H1 (cell line): ENCODE data around the gene ANXA6. TPM values are rescaled to one million over a fixed set of nuclear protein-coding genes. Genes with fewer than 3 reads are reported as not detected.

Experiments used
- CTCF ChIA-PET: fragments of 300-600 bp; sonication (Branson Sonifier 250); formaldehyde crosslinking; loops from one replicate; lab custom pipeline; 2021; ENCODE audit not compliant: partially characterized antibody; lab: Charles Lee
- POLR2A ChIA-PET: fragments of 300-600 bp; sonication (Branson Sonifier 250); formaldehyde crosslinking; loops from one replicate; lab custom pipeline; 2021; ENCODE audit warnings: inconsistent platforms; ENCODE audit not compliant: partially characterized antibody; lab: Charles Lee
- DNase-seq, 2 experiments: peaks; one replicate each; pipeline versions ENCODE4 v3.0.0 to v3.0.0-alpha.2; 2010 to 2022; ENCODE audit warnings: low spot score in 2 of 2, low read depth in 1 of 2, mixed read lengths in 1 of 2
- FAIRE-seq: peaks from 2 replicates; lab custom pipeline; 2011; peaks lifted over from hg19 to GRCh38; lab: Jason Lieb, UNC
- H2AFZ ChIP-seq: 2 replicates; pipeline ENCODE4 v1.8.1; 2012; ENCODE audit warnings: low read length, inconsistent platforms
- H2AK5ac ChIP-seq: 2 replicates; pipeline ENCODE4 v1.6.1; 2013; ENCODE audit warnings: low read depth, low read length
- H2BK120ac ChIP-seq: replicated peaks from 2 replicates; pipeline ENCODE3; 2013; ENCODE audit warnings: low read depth, low read length, inconsistent platforms
- H2BK12ac ChIP-seq: 2 replicates; pipeline ENCODE4 v1.6.1; 2013; ENCODE audit warnings: low read depth, low read length
- H2BK15ac ChIP-seq: 2 replicates; pipeline ENCODE4 v1.6.1; 2013; ENCODE audit warnings: low read length
- H2BK20ac ChIP-seq: 2 replicates; pipeline ENCODE4 v1.6.1; 2013; ENCODE audit warnings: low read length
- H2BK5ac ChIP-seq: 2 replicates; pipeline ENCODE4 v1.6.1; 2013; ENCODE audit warnings: low read depth, low read length
- H3K14ac ChIP-seq: 2 replicates; pipeline ENCODE4 v1.6.1; 2013; ENCODE audit warnings: inconsistent platforms; ENCODE audit not compliant: insufficient read length
- H3K18ac ChIP-seq: 2 replicates; pipeline ENCODE4 v1.6.1; 2013; ENCODE audit warnings: low read length; ENCODE audit errors: extremely low read depth
- H3K23ac ChIP-seq: 2 replicates; pipeline ENCODE4 v1.6.1; 2013; ENCODE audit warnings: inconsistent platforms; ENCODE audit not compliant: insufficient read length
- H3K23me2 ChIP-seq: 2 replicates; pipeline ENCODE4 v1.6.1; 2013; ENCODE audit warnings: low read depth, low read length
- H3K27ac ChIP-seq: 2 replicates; pipeline ENCODE4 v1.6.1; 2011; ENCODE audit warnings: low read depth, low read length, inconsistent platforms
- H3K27me3 ChIP-seq, 4 experiments: replicated peaks in 1 of 4; 1 replicate in 1 of 4; 2 replicates in 3 of 4; pipeline versions ENCODE4 v1.6.1 to v1.8.1; 2011 to 2013; ENCODE audit warnings: low read length in 3 of 4, mild to moderate bottlenecking in 3 of 4, inconsistent platforms in 2 of 4, mixed read lengths in 2 of 4, moderate library complexity in 1 of 4; ENCODE audit not compliant: control insufficient read depth in 3 of 4, insufficient read depth in 3 of 4; ENCODE audit errors: extremely low read depth in 1 of 4
- H3K36me3 ChIP-seq, 4 experiments: 2 replicates each; pipeline versions ENCODE4 v1.6.1 to v1.8.1; 2011 to 2013; ENCODE audit warnings: mild to moderate bottlenecking in 4 of 4, low read length in 3 of 4, moderate library complexity in 2 of 4, control low read depth in 1 of 4, inconsistent platforms in 1 of 4; ENCODE audit not compliant: insufficient read depth in 4 of 4, control insufficient read depth in 2 of 4
- H3K4ac ChIP-seq: replicated peaks from 2 replicates; pipeline ENCODE3; 2013; ENCODE audit warnings: low read length, low read depth, mixed read lengths, inconsistent platforms; ENCODE audit not compliant: insufficient read length
- H3K4me1 ChIP-seq, 4 experiments: replicated peaks in 1 of 4; 1 replicate in 1 of 4; 2 replicates in 3 of 4; pipeline versions ENCODE4 v1.6.1 to v1.8.1; 2011 to 2013; ENCODE audit warnings: low read length in 3 of 4, inconsistent platforms in 2 of 4, mixed read lengths in 1 of 4; ENCODE audit not compliant: insufficient read depth in 4 of 4, control insufficient read depth in 3 of 4
- H3K4me2 ChIP-seq, 2 experiments: 2 replicates each; pipeline versions ENCODE4 v1.6.1 to v1.8.1; 2011 to 2013; ENCODE audit warnings: low read depth in 2 of 2, low read length in 2 of 2, control low read depth in 1 of 2, inconsistent platforms in 1 of 2, mild to moderate bottlenecking in 1 of 2; ENCODE audit not compliant: insufficient read depth in 1 of 2
- H3K4me3 ChIP-seq, 4 experiments: fragments of 200-600, 300-600 bp in 1 of 4; sonication (generic), shearing (Covaris generic), sonication (Bioruptor Twin) in 1 of 4; 2 replicates each; pipeline versions ENCODE4 v1.5.1 to v1.8.1; 2011 to 2016; ENCODE audit warnings: low read length in 4 of 4, low read depth in 3 of 4, control low read depth in 2 of 4, inconsistent platforms in 2 of 4, mild to moderate bottlenecking in 2 of 4, mixed read lengths in 1 of 4, moderate library complexity in 1 of 4; ENCODE audit not compliant: insufficient read depth in 2 of 4; ENCODE audit errors: extremely low read depth in 1 of 4
- H3K56ac ChIP-seq: replicated peaks from 2 replicates; pipeline ENCODE3; 2013; ENCODE audit warnings: low read depth, mild to moderate bottlenecking, mixed read lengths, low read length, inconsistent platforms; ENCODE audit not compliant: insufficient read length
- H3K79me1 ChIP-seq: 2 replicates; pipeline ENCODE4 v1.6.1; 2013; ENCODE audit warnings: low read depth, low read length, control low read depth
- H3K79me2 ChIP-seq, 2 experiments: 2 replicates each; pipeline versions ENCODE4 v1.6.1 to v1.8.1; 2012 to 2013; ENCODE audit warnings: low read length in 2 of 2, mild to moderate bottlenecking in 2 of 2, inconsistent platforms in 1 of 2; ENCODE audit not compliant: insufficient read depth in 2 of 2, control insufficient read depth in 1 of 2
- H3K9ac ChIP-seq, 4 experiments: replicated peaks in 1 of 4; 1 replicate in 1 of 4; 2 replicates in 3 of 4; pipeline versions ENCODE4 v1.6.1 to v1.8.1; 2011 to 2013; ENCODE audit warnings: low read depth in 3 of 4, low read length in 3 of 4, control low read depth in 2 of 4, mild to moderate bottlenecking in 2 of 4, moderate library complexity in 2 of 4, inconsistent platforms in 1 of 4; ENCODE audit errors: extremely low read depth in 1 of 4
- H3K9me3 ChIP-seq, 2 experiments: 2 replicates each; pipeline versions ENCODE4 v1.6.1 to v1.8.1; 2012 to 2013; ENCODE audit warnings: mild to moderate bottlenecking in 2 of 2, moderate library complexity in 2 of 2, control low read depth in 1 of 2, inconsistent platforms in 1 of 2, low read depth in 1 of 2, low read length in 1 of 2, mixed read lengths in 1 of 2; ENCODE audit not compliant: insufficient read depth in 2 of 2
- H4K20me1 ChIP-seq, 2 experiments: replicated peaks in 1 of 2; 2 replicates each; pipeline versions ENCODE3 to v1.8.1; 2011 to 2013; ENCODE audit warnings: inconsistent platforms in 2 of 2, low read length in 2 of 2, mild to moderate bottlenecking in 1 of 2; ENCODE audit not compliant: insufficient read depth in 2 of 2, control insufficient read depth in 1 of 2
- H4K5ac ChIP-seq: 2 replicates; pipeline ENCODE4 v1.6.1; 2013; ENCODE audit warnings: low read length, low read depth, mixed read lengths, inconsistent platforms; ENCODE audit not compliant: insufficient read length
- H4K8ac ChIP-seq: 2 replicates; pipeline ENCODE4 v1.8.0; 2013; ENCODE audit warnings: mild to moderate bottlenecking, moderate library complexity, low read length, inconsistent platforms; ENCODE audit not compliant: insufficient read depth; ENCODE audit errors: extremely low read depth
- H4K91ac ChIP-seq: replicated peaks from 2 replicates; pipeline ENCODE3; 2013; ENCODE audit warnings: low read length, mixed read lengths, inconsistent platforms; ENCODE audit not compliant: insufficient read length
- CBX8 ChIP-seq: fragments of 300-800, 300-1000 bp; sonication (generic); IDR thresholded peaks from 2 replicates; pipeline ENCODE4 v1.7.1; 2016; ENCODE audit warnings: low read depth, low read length, borderline replicate concordance
- CEBPB ChIP-seq: IDR thresholded peaks from 2 replicates; pipeline ENCODE4 v1.6.1; 2012; ENCODE audit warnings: low read depth, low read length
- CHD2 ChIP-seq: IDR thresholded peaks from 2 replicates; pipeline ENCODE4 v1.6.1; 2012; ENCODE audit warnings: low read length, improper control_type of control experiment
- E2F6 ChIP-seq: IDR thresholded peaks from 2 replicates; pipeline ENCODE4 v1.6.1; 2012; ENCODE audit warnings: inconsistent platforms
- EGR1 ChIP-seq: IDR thresholded peaks from 2 replicates; pipeline ENCODE4 v1.6.1; 2011; ENCODE audit warnings: low read depth, low read length, borderline replicate concordance
- HDAC6 ChIP-seq: IDR thresholded peaks from one replicate; pipeline ENCODE4 v1.7.1; 2012; ENCODE audit warnings: low read depth, mild to moderate bottlenecking, inconsistent platforms, low read length, moderate library complexity
- KDM5A ChIP-seq: fragments of 200-600 bp; IDR thresholded peaks from 2 replicates; pipeline ENCODE4 v1.7.1; 2012; ENCODE audit warnings: mild to moderate bottlenecking, low read length, inconsistent platforms, mixed read lengths
- PHF8 ChIP-seq: fragments of 200-600 bp; sonication (generic); conservative IDR thresholded peaks from 2 replicates; pipeline ENCODE4 v1.7.1; 2012; ENCODE audit warnings: low read depth, mild to moderate bottlenecking, inconsistent platforms, low read length, moderate library complexity
- RFX5 ChIP-seq: IDR thresholded peaks from 2 replicates; pipeline ENCODE4 v1.6.1; 2011; ENCODE audit warnings: low read depth, low read length, improper control_type of control experiment, borderline replicate concordance
- RXRA ChIP-seq: IDR thresholded peaks from 2 replicates; pipeline ENCODE4 v1.6.1; 2011; ENCODE audit warnings: low read depth, mild to moderate bottlenecking, low read length, moderate library complexity; ENCODE audit not compliant: insufficient read depth
- SIRT6 ChIP-seq: IDR thresholded peaks from one replicate; pipeline ENCODE4 v1.7.1; 2012; ENCODE audit warnings: low read length, inconsistent platforms
- SP2 ChIP-seq: IDR thresholded peaks from 2 replicates; pipeline ENCODE4 v1.6.1; 2012; ENCODE audit warnings: mild to moderate bottlenecking, low read length, inconsistent platforms
- SRF ChIP-seq: IDR thresholded peaks from 2 replicates; pipeline ENCODE4 v1.6.1; 2011; ENCODE audit warnings: mild to moderate bottlenecking, low read depth, low read length, moderate library complexity
- TAF1 ChIP-seq: IDR thresholded peaks from 2 replicates; pipeline ENCODE4 v1.6.1; 2011; ENCODE audit warnings: mild to moderate bottlenecking, low read depth, low read length
- WGBS, 2 experiments: shearing (Covaris generic) in 1 of 2; methylation state at CpG; one replicate each; pipeline versions ENCODE4 v1.1.6 to v1.1.7; 2013 to 2015; ENCODE audit warnings: low lambda C conversion rate in 2 of 2, mixed read lengths in 2 of 2, inconsistent platforms in 1 of 2, low coverage in 1 of 2, missing lambda C conversion rate in 1 of 2; ENCODE audit not compliant: insufficient replicate concordance in 2 of 2, insufficient coverage in 1 of 2, insufficient read length in 1 of 2; ENCODE audit errors: extremely low coverage in 1 of 2, missing lambda C conversion rate in 1 of 2; 5-methylcytosine and 5-hydroxymethylcytosine counted together
- polyA plus RNA-seq, 7 experiments: library from polyadenylated mRNA; depleted of rRNA in 3 of 7; stranded (reverse) in 5 of 7; unstranded in 2 of 7; fragments of >200 nt in 5 of 7; fragments of 200-250 nt in 2 of 7; gene quantifications; 1 replicate in 5 of 7; 2 replicates in 1 of 7; 4 replicates in 1 of 7; pipeline versions ENCODE4 v1.2.1 to v1.2.3, GENCODE V29; 2011 to 2013; ENCODE audit warnings: missing spikeins in 2 of 7, mixed read lengths in 2 of 7
- total RNA-seq: library from RNA; stranded (reverse); fragmentation: NEBNext Ultra II Directional; extraction: Animal tissue kit (Norgen Biotek cat#: 25700); gene quantifications from 2 replicates; pipeline ENCODE4 v1.2.1, GENCODE V29; 2021
- TF ChIP-seq, protein P1 (sequence below): IDR thresholded peaks from 2 replicates; pipeline ENCODE4 v1.6.1; 2012; ENCODE audit warnings: inconsistent platforms

ANXA6 gene
- total and polyA plus RNA-seq, 2 of the 8 experiments (the other 6 are each of a cell fraction or from before 2014, with no cell fraction given): 61.3 to 78.6 TPM

- H3K23ac ChIP-seq: no peak overlapping the region
- no peak for TF ChIP-seq HDAC6
- no peak for TF ChIP-seq CHD2
- no peak for TF ChIP-seq CBX8
- no peak for TF ChIP-seq EGR1
- TF ChIP-seq KDM5A: no peak
- TF ChIP-seq E2F6: no peak
- no peak for TF ChIP-seq RFX5
- TF ChIP-seq CEBPB: no peak
- TF ChIP-seq SRF: no peak
- TF ChIP-seq RXRA: no peak
- TF ChIP-seq, protein P1, sequence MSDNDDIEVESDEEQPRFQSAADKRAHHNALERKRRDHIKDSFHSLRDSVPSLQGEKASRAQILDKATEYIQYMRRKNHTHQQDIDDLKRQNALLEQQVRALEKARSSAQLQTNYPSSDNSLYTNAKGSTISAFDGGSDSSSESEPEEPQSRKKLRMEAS: no peak
- no peak for TF ChIP-seq SP2
- TF ChIP-seq SIRT6: no peak
- TF ChIP-seq TAF1: no peak
- TF ChIP-seq PHF8: no peak
These were observed 41.3 kb upstream of the ANXA6 start for GRCh38 chr5:151198861-151199260.

More at GRCh38 chr5:151198861-151199260, 41.3 kb upstream of the ANXA6 start:
- H3K9me3 ChIP-seq: no peaks in the 10 kb centered on the region
- H3K4me3 ChIP-seq: no peak overlapping the region
- WGBS, 2 experiments: 81% methylated on average over 5 of the region's 5 CpGs; no CpG with 5 or more reads in 1 of the 2 experiments
- H3K79me2 ChIP-seq: no peaks in the 10 kb centered on the region
- no peaks in the 10 kb centered on the region for H4K20me1 ChIP-seq
- no peaks in the 10 kb centered on the region for H3K36me3 ChIP-seq
- H3K56ac ChIP-seq: no peak overlapping the region
- no peak overlapping the region for H4K5ac ChIP-seq
- H3K4me2 ChIP-seq: no peak overlapping the region
- H3K23me2 ChIP-seq: no peaks in the 10 kb centered on the region
- ChIA-PET POLR2A (no interaction called here), CTCF (interaction anchor here (0.9 to 2.0 kb wide), 8 partner anchors 10 to 324 kb away, joined by 3 to 10 read pairs (median 5); no protein-coding TSS in a partner anchor)
- no peak overlapping the region for H4K91ac ChIP-seq
- H3K79me1 ChIP-seq: no peaks in the 10 kb centered on the region
- H3K14ac ChIP-seq: no peak overlapping the region
- no peaks in the 10 kb centered on the region for H3K4me1 ChIP-seq
- H2AK5ac ChIP-seq: no peak overlapping the region
- H3K4ac ChIP-seq: no peak overlapping the region
- FAIRE-seq (no peak), DNase-seq (no peak)
- no peak overlapping the region for H4K8ac ChIP-seq
- no peak overlapping the region for H2BK5ac ChIP-seq
- no peak overlapping the region for H2AFZ ChIP-seq
- H2BK15ac ChIP-seq: no peak overlapping the region
- no peak overlapping the region for H3K9ac ChIP-seq
- no peak overlapping the region for H3K18ac ChIP-seq
- no peak overlapping the region for H3K27ac ChIP-seq
- H2BK120ac ChIP-seq: no peak overlapping the region
- H2BK20ac ChIP-seq: no peak overlapping the region
- H2BK12ac ChIP-seq: no peak overlapping the region
- no peaks in the 10 kb centered on the region for H3K27me3 ChIP-seq
